ENCODE measurements around the gene TTC9B.
A peak's percentile ranks its signal among the peaks of the same experiment; 100 is the strongest.
"Not testable (repeated sequence)": the region's sequence is repeated elsewhere in the genome, so short reads cannot be mapped to it uniquely, and the experiment has no call there.

The TTC9B gene

DNA sequence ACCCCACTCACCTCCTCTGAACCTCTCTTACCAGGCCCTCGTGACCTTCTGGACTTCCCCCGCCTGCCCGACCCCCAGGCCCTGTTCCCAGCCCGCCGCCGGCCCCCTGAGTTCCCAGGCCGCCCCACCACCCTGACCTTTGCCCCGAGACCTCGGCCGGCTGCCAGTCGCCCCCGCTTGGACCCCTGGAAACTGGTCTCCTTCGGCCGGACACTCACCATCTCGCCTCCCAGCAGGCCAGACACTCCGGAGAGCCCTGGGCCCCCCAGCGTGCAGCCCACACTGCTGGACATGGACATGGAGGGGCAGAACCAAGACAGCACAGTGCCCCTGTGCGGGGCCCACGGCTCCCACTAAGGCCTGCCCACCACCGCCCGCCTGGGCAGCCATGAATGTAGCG, 3.2 kb downstream of the TTC9B start:
- FAIRE-seq: no peak
- DNase-seq (ENCODE audit: low spot score): no peak

DNA sequence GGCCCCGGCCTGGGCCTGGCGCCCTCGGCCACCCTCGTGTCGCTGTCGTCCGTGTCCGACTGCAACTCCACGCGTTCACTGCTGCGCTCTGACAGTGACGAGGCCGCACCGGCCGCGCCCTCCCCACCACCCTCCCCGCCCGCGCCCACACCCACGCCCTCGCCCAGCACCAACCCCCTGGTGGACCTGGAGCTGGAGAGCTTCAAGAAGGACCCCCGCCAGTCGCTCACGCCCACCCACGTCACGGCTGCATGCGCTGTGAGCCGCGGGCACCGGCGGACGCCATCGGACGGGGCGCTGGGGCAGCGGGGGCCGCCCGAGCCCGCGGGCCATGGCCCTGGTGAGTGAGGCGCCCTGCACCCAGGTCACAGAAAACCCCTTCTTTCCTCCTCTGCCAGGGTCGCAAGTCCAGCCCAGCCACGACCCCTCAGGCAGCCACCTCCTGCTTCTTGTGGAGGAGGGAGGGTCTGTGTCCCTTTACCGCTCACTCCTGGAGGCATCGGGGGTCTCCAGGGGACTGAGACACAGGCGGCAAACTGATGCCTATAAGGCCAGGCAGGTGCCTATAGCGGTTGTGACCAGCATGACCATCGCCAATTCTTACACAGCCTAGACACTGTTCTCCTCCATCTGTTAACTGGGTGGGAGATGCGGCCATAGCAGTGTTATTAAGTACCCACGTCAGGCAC, 4.2 kb downstream of the TTC9B start:
- DNase-seq (ENCODE audit: low spot score): no peak
- FAIRE-seq: no peak

DNA sequence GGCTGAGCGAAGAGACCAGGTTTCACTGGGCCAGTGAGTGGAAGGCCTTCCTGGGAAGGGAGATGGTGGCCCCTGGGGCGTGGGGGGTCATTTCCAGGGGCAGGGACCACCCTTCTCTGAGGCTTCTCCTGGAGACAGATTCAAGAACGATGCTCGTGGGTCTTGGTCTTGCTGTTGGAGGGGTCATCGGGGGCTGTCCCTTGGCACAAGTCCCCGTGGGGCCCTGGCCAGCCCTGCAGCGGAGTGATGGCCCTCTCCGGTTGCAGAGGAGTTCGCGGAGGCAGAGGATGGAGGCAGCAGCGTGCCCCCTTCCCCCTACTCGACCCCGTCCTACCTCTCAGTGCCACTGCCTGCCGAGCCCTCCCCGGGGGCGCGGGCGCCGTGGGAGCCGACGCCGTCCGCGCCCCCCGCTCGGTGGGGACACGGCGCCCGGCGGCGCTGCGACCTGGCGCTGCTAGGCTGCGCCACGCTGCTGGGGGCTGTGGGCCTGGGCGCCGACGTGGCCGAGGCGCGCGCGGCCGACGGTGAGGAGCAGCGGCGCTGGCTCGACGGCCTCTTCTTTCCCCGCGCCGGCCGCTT, 4.8 kb downstream of the TTC9B start:
- FAIRE-seq: no peak

DNA sequence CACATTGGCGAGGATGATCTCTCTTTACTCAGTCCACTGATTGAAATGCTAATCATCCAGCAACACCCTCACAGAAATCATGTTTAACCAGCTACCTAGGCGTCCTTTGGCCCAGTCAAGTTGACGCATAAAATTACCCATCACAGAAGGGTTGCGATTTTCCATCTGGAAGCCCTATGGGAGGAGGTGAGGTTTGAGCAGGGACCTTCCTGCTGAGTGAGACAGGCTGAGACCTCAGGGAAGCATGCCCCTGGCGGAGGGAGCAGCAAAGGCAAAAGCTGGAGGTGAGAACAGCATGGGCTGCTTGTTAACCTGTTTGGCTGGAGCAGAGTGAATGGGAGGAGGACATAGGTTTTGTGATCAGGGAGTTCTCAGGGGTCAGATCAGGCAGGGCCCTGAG, 7.3 kb downstream of the TTC9B start:
- FAIRE-seq (no peak), DNase-seq (ENCODE audit: low spot score) (no peak)

More for the DNA sequence above, 4.8 kb downstream of the TTC9B start:
- no peak for DNase-seq (ENCODE audit: low spot score)

DNA sequence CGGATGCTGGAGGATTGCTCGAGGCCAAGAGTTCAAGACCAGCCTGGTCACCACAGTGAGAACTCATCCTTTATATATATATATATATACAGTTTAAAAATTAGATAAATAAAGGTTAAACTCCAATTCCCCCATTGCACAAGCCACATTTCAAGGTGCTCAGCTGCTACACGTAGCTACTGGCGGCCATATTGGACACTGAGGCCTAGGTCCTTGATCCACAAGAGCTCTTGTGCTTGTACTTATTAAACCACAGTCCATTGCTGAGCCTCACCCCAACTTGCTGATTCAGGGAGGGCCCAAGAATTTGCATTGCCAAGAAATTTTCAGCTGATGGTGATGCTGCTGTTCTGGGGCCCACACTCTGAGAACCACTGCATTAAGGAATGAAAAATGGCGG, 9.6 kb downstream of the TTC9B start:
- DNase-seq (ENCODE audit: low spot score): no peak
- FAIRE-seq: no peak

DNA sequence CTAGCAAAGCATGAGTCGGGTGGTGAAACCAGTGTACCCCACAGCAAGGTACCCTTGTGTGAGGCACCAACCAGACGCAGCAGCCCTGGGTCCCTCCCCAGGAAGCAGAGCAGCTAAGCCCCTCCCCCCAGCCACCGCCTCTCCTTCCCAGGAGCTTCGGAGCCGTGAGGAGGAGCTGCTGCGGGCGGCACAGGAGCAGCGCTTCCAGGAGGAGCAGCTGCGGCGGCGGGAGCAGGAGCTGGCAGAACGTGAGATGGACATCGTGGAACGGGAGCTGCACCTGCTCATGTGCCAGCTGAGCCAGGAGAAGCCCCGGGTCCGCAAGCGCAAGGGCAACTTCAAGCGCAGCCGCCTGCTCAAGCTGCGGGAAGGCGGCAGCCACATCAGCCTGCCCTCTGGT, 12.4 kb downstream of the TTC9B start:
- FAIRE-seq: no peak

DNA sequence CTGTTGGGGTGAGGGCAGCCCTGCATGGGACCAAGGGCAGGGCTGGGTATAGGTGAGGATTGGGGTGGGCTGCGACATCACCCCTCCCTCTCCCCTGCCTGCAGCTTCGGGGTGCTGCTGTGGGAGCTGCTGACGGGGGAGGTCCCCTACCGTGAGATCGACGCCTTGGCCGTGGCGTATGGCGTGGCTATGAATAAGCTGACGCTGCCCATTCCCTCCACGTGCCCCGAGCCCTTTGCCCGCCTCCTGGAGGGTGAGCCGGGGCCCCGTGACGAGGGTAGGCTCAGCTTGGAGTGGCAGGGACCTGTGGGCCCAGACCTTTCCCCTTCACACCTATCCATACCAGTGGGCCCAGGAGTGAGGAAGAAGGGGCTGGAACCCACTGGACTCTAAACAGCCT, 13.8 kb downstream of the TTC9B start:
- no peak for DNase-seq (ENCODE audit: low spot score)
- FAIRE-seq: no peak

More for the DNA sequence above, 12.4 kb downstream of the TTC9B start:
- DNase-seq (ENCODE audit: low spot score): no peak

DNA sequence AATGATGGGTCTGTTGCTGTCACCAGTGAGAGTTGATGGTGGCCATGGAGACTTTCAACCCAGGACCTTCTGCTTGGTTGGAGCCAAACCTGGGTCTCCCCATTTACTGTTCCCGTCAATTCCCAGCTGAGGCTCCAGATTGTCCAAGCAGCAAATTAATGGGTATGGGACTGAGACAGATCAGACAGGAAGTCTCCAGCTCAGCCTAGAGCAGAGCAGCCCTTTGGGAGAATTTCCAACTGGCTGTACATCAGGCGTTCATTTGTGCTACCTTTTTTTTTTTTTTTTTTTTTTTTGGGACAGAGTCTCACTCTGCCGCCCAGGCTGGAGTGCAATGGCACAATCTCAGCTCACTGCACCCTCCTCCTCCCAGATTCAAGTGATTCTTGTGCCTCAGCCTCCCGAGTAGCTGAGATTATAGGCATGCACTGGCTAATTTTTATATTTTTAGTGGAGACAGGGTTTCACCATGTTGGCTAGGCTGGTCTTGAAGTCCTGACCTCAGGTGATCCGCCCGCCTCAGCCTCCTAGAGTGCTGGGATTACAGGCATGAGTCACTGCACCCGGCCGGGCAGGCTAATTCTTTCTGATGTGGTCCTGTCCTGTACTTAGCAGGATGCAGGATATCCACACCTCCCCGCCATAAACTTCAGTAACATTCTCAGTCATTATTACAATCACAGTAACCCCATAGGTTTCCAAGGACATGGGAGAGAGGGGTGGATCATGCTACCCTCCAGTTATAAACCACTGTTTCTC, 17.7 kb downstream of the TTC9B start:
- FAIRE-seq: no peak
- no peak for DNase-seq (ENCODE audit: low spot score)

DNA sequence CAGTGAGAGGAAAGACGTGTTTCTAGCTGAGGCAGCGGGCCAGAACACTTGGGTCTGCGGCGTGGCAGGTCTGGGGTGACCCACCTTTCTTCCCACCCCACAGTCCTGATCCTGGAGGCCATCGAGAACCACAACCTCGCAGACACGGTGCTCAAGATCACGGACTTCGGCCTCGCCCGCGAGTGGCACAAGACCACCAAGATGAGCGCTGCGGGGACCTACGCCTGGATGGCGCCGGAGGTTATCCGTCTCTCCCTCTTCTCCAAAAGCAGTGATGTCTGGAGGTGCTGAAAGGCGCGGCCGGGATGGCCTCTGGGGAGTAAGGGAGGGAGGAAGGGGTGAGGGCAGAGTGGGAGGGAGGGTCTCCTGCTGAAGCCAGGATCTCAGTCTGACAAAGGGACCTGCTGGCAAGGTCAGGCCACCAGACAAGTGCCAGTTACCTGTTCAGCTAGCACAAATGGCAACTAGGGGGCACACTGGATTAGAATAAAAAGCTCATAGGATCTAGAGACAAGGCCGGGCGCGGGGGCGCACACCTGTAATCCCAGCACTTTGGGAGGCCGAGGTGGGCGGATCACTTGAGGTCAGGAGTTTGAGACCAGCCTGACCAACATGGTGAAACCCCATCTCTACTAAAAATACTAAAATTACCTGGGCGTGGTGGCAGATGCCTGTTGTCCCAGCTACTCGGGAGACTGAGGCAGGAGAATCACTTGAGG, 19.8 kb downstream of the TTC9B start:
- DNase-seq (ENCODE audit: low spot score): no peak
- no peak for FAIRE-seq

DNA sequence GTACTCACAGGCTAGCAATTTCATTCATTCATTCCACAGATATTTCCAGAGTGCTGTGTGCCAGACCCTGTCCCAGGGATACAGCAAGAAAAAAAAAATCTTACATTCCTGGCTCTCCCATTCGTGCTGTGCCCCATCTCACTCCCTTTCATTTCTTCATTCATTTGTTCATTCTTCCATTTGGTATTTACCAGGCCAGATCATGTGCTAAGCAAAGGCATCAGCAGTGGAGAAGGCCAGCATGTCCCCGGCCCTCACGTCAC, 24.7 kb downstream of the TTC9B start:
- DNase-seq (ENCODE audit: low spot score): no peak
- FAIRE-seq: no peak

DNA sequence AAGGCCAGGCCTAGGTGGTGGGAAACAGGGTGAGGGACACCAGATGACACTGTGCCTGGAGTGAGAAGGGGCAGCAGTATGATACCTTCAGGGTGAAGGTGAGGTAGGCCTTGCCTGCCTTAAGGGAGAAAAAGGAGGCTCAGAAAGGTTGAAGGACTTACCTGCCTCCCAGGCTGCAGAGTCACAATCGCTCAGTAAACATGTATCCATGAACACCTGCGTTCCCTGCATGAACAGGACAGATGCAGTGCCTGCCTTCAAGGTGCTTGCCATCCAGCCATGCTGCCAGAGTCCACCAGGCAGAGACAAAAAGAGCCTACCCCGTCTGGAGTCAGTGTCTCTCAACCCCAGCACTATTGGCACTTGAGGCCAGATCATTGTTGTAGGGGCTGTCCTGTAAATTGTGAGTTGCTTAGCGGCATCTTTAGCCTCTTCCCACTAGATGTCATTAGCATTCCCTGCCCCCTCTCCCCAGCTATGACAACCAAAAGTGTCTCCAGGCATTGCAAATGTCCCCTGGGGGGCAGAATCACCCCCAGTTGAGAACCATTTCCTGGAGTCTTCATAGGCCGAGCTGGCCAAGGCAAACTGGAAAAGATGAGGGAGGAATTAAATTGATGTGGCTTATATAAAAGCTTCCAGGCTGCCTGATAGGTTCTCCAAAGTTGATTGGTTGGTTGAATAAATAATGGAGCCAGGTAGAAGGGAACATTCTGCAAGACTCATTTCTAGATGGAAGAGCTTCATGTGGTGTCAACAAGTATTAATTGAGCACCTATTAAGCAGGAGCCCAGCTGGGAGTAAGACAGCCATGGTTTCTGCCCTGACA, 25.2 kb downstream of the TTC9B start:
- no peak for FAIRE-seq
- no peak for DNase-seq (ENCODE audit: low spot score)

DNA sequence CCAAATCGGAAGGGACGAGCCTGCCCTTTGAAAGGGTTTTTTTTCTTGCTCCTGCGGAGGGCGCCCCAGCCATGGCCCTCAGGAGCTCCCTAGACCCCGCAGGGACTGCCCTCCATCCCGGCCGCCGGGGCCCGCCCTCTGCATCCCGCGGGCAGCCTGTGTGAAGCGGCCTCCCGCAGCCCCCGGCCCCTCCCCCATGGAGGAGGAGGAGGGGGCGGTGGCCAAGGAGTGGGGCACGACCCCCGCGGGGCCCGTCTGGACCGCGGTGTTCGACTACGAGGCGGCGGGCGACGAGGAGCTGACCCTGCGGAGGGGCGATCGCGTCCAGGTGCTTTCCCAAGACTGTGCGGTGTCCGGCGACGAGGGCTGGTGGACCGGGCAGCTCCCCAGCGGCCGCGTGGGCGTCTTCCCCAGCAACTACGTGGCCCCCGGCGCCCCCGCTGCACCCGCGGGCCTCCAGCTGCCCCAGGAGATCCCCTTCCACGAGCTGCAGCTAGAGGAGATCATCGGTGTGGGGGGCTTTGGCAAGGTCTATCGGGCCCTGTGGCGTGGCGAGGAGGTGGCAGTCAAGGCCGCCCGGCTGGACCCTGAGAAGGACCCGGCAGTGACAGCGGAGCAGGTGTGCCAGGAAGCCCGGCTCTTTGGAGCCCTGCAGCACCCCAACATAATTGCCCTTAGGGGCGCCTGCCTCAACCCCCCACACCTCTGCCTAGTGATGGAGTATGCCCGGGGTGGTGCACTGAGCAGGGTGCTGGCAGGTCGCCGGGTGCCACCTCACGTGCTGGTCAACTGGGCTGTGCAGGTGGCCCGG, 26.1 kb downstream of the TTC9B start:
- FAIRE-seq (no peak), DNase-seq (ENCODE audit: low spot score) (peak; percentile 43)

DNA sequence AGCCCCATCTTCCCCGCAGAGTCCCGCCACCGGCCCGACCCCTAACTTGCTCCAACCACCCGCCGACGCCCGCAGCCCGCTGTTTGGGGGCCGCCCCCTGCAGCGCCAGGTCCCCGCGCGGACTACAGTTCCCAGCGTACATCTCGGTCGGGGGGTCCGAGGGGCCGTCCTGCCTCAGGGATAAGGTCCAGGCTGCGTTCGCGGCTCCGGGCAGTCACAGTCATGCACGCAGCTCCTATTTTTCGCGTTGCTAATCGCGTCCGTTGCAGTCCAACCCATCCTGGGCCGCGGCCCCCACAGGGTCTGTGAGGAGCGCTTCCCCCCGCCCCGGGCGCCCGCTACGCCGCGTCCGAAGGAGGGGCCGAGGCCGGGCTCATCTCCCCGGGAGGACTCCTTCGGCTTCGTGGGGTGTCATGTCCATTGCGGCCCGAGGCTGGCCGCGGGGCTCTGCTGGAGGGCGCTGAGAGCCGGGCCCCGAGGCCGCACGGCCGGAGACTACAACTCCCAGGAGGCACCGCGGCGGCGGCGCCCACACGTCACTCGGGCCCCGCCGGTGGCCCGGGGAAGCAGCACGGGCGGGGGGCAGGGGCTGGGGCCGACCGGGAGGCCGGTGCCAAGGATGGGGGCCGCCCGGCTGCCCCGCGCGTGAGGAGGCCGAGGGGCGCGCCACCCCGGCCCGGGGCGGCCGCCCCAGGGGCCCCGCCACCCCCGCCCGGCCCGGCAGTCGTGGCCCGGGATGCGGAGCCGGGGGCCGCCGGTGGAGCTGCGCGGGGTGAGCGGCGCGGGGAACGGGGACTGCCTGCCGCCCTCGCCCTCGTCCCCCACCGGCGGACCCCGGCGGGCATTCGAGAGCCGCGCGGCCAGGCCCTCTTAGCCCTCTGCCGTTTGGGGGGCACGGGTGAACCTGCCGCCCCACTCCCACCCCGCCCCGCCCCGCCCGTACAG, 27.0 kb downstream of the TTC9B start, which contains the start of gene MAP3K10:
Gene MAP3K10, plus strand, starts transcription at position 536 of the 945 bp plus-strand sequence. CDS start 606 bp downstream, outside the sequence.
- DNase-seq (ENCODE audit: low spot score): peak; percentile 92
- no peak for FAIRE-seq

DNA sequence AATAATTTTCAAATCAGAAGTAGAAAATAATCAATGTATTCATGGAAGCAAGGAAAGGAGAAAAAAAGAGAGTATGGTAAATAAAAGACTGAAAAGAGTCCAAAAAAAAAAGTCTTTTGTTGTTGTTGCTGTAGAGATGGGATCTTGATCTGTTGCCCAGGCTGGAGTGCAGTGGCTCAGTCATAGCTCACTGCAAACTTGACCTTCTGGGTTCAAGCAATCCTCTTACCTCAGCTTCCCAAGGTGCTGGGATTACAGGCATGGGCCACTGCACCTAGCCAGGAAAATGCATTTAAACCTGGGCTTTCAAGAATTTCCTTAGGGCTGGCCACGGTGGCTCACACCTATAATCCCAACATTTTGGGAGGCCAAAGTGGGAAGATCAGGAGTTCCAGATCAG, 33.9 kb downstream of the TTC9B start:
- FAIRE-seq: no peak
- no peak for DNase-seq (ENCODE audit: low spot score)

DNA sequence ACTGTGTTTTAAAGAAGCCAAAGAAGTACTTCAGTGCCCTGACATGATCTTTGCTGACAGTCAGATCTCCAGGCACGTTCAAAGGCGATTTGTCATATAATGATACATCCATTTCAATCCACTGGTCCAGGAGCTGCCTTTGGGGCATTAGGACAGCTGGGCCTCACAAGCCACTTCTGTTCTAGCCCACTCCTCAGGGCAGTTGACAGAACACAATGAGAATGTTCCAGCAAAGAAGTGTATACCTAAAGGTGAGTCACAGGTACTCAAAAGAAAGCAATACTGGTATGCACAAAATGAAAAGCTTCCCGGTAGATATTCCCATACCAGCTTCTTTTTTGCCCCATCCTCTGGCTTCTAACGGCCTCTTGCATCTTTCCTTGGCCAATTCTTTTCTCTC, 39.4 kb downstream of the TTC9B start:
- no peak for DNase-seq (ENCODE audit: low spot score)
- FAIRE-seq: no peak

DNA sequence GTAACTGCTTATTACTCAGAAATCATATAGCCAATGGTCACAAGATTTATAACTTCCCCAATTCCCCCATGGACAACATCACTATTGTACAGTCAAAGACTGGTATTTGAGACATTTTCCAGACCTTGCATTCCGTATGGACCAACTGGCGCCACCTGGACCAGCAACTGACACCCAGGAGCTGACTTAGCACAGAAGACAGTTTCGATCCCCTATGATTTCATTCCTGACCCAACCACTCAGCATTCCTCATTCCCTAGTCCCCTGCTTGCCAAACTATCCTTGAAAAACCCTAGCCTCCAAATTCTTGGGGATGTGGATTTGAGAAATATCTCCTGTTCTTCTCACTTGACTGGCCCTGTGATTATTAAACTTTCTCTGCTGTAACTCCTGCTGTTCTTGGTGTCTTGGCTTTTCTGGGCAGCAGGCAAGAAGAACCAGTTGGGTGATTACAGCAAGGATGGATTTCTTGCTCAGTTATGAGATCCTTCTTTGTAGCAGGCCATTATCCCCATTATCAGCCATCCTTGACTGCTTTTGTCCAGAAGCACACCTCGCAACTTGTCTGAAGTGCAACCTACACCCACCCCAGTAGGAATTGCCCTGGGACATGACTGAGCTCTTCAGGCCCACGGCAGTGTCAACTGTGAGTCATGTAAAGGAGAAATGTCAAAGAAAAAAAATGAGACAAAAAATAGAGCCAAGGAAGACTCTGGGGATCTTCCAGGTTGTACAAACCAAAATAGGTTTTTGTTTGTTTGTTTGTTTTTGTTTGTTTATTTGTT, 40.7 kb downstream of the TTC9B start:
- FAIRE-seq (no peak), DNase-seq (ENCODE audit: low spot score) (no peak)

DNA sequence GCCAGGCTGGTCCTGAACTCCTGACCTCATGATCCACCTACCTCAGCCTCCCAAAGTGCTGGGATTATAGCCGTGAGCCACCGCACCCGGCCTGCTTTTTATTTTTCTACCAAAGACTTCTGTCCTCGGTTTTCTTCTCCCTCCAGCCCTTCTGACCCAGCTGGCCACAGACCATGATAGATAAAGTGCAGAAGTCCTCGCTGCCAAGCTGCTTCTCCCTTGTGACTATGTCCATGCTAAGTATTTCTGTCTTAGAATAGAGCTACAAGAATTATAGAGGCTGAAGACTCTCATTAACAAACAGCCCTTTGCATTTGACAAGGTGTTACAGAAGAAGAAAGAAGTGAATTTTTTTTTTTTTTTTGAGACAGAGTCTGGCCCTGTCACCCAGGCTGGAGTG, 42.4 kb downstream of the TTC9B start:
- DNase-seq (ENCODE audit: low spot score) (no peak), FAIRE-seq (no peak)

DNA sequence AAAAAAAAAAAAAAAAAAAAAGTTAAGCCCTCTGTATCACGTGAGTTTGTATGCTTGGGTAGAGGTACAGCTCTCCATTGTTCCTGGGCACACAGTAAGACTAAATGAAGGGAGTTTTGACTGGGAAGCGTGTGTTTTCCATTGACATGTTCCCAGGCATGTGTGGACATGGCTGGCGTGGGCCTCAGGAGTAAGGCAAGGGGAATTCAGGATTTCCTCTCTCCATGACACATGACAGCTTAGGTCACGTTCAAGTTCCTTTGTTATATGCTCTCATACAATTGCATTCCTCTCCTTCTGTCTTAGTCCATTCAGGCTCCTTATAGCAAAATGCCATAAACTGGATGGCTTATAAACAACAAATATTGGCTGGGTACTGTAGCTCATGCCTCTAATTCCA, 44.1 kb downstream of the TTC9B start:
- no peak for DNase-seq (ENCODE audit: low spot score)
- FAIRE-seq: no peak

DNA sequence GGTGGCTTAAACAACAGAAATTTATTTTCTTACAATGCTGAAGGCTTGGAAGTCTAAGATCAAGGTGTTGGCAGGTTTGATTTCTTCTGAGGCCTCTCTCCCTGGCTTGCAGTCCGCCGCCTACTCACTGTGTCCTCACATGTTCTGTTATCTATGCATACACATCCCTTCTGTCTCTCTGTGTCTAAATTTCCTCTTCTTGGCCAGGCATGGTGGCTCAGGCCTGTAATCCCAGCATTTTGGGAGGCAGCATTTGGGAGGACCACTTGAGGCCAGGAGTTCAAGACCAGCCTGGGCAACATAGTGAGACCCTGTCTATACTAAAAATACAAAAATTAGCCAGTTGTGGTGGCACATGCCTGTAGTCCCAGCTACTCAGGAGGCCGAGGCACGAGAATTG, 46.9 kb downstream of the TTC9B start:
- DNase-seq (ENCODE audit: low spot score); FAIRE-seq: not testable (repeated sequence)

Data from urothelium cell line (cell line).